ENCODE data around the gene TFEB. TPM values are rescaled to one million over a fixed set of nuclear protein-coding genes. Genes with fewer than 3 reads are reported as not detected.

Gene TFEB
- total RNA-seq, 1 donor from 2014 or later, result 5.1 TPM

- no peak for TF ChIP-seq CTCF (IDR thresholded peaks at IDR 0.05; ENCODE audit: insufficient read depth, low read length, poor library complexity, severe bottlenecking)
Measured at GRCh38 chr6:41684311-41685180, 50.9 kb downstream of the TFEB start.

GRCh38 chr6:41683523-41684310, 51.7 kb downstream of the TFEB start:
- Histone ChIP-seq H3K36me3 (ENCODE audit: control insufficient read depth, insufficient read depth, low read length) (no peaks in the 10 kb centered on the region), H3K4me3 (ENCODE audit: low read depth, low read length) (peak overlapping the region; percentile 28), H3K27me3 (ENCODE audit: control insufficient read depth, insufficient read depth, low read length) (no peaks in the 10 kb centered on the region)
- no peak for DNase-seq (ENCODE audit: low read depth)
- TF ChIP-seq CTCF (IDR thresholded peaks at IDR 0.05; ENCODE audit: insufficient read depth, low read length, poor library complexity, severe bottlenecking), result peak; percentile 88

More at GRCh38 chr6:41684311-41685180, 50.9 kb downstream of the TFEB start:
- Histone ChIP-seq H3K27me3 (ENCODE audit: control insufficient read depth, insufficient read depth, low read length) (no peaks in the 10 kb centered on the region), H3K4me3 (ENCODE audit: low read depth, low read length) (no peak overlapping the region), H3K36me3 (ENCODE audit: control insufficient read depth, insufficient read depth, low read length) (no peaks in the 10 kb centered on the region)
- DNase-seq (ENCODE audit: low read depth), result no peak

GRCh38 chr6:41683273-41683522, 52.2 kb downstream of the TFEB start:
- Histone ChIP-seq H3K4me3 (ENCODE audit: low read depth, low read length) (peak overlapping the region; percentile 28), H3K27me3 (ENCODE audit: control insufficient read depth, insufficient read depth, low read length) (peaks cover 3% of the 10 kb centered on the region), H3K36me3 (ENCODE audit: control insufficient read depth, insufficient read depth, low read length) (no peaks in the 10 kb centered on the region)
- no peak for DNase-seq (ENCODE audit: low read depth)
- no peak for TF ChIP-seq CTCF (IDR thresholded peaks at IDR 0.05; ENCODE audit: insufficient read depth, low read length, poor library complexity, severe bottlenecking)

- Histone ChIP-seq H3K4me3 (ENCODE audit: low read depth, low read length) (peak overlapping the region; percentile 28), H3K36me3 (ENCODE audit: control insufficient read depth, insufficient read depth, low read length) (no peaks in the 10 kb centered on the region), H3K27me3 (ENCODE audit: control insufficient read depth, insufficient read depth, low read length) (peaks cover 5% of the 10 kb centered on the region)
- no peak for DNase-seq (ENCODE audit: low read depth)
- TF ChIP-seq CTCF (IDR thresholded peaks at IDR 0.05; ENCODE audit: insufficient read depth, low read length, poor library complexity, severe bottlenecking), result no peak
Measured at GRCh38 chr6:41682497-41683272, 52.7 kb downstream of the TFEB start.

- peak; percentile 91 for TF ChIP-seq CTCF (IDR thresholded peaks at IDR 0.05; ENCODE audit: insufficient read depth, low read length, poor library complexity, severe bottlenecking)
- H3K4me3 ChIP-seq (ENCODE audit: low read depth, low read length), result no peak overlapping the region
Measured at GRCh38 chr6:41682056-41682477, 53.3 kb downstream of the TFEB start.

More at GRCh38 chr6:41682056-41682477, 53.3 kb downstream of the TFEB start:
- peaks cover 11% of the 10 kb centered on the region for H3K27me3 ChIP-seq (ENCODE audit: control insufficient read depth, insufficient read depth, low read length)
- DNase-seq (ENCODE audit: low read depth), result peak; percentile 74
- H3K36me3 ChIP-seq (ENCODE audit: control insufficient read depth, insufficient read depth, low read length), result no peaks in the 10 kb centered on the region

Data from kidney epithelial cell (primary cell).